Stomach (tissue), 4 donors: Measurements from ENCODE around the gene COTL1.

Experiments used
- POLR2AphosphoS5 ChIP-seq, 3 donors: sonication (generic); formaldehyde crosslinking; IDR thresholded peaks; one replicate each; pipeline ENCODE4 v1.6.1; 2016; ENCODE audit warnings: antibody characterized with exemption in 3 of 3
- TF ChIP-seq, protein P1 (sequence below), 7 experiments: fragments of 450-650 bp in 4 of 7; fragments of 200-600 bp in 3 of 7; sonication (generic) in 3 of 7; IDR thresholded peaks; one replicate each; pipeline ENCODE4 v1.5.1; 2016 to 2019; ENCODE audit warnings: antibody characterized with exemption in 7 of 7, control low read depth in 2 of 7, mild to moderate bottlenecking in 1 of 7

DNA sequence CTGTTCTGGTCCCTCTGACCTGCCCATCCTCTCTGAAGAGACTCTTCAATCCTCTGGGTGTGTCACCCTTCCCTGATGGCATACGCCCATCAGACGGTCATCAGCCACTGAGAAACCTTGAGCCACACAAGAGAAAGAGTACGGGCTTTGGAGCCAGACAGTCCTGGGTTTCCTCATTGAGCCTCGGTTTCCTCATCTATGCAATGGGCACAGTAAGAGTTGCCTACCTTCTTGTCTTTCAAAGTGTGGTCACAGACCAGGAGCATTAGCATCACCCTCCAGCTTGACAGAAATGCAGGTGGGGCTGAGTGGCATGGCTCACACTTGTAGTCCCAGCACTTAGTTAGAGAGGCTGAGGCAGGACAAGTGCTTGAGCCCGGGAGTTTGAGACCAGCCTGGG lies 87.3 kb downstream of the COTL1 start:
- TF ChIP-seq POLR2AphosphoS5 (IDR thresholded peaks at IDR 0.05) = no peak
- TF ChIP-seq, protein P1, sequence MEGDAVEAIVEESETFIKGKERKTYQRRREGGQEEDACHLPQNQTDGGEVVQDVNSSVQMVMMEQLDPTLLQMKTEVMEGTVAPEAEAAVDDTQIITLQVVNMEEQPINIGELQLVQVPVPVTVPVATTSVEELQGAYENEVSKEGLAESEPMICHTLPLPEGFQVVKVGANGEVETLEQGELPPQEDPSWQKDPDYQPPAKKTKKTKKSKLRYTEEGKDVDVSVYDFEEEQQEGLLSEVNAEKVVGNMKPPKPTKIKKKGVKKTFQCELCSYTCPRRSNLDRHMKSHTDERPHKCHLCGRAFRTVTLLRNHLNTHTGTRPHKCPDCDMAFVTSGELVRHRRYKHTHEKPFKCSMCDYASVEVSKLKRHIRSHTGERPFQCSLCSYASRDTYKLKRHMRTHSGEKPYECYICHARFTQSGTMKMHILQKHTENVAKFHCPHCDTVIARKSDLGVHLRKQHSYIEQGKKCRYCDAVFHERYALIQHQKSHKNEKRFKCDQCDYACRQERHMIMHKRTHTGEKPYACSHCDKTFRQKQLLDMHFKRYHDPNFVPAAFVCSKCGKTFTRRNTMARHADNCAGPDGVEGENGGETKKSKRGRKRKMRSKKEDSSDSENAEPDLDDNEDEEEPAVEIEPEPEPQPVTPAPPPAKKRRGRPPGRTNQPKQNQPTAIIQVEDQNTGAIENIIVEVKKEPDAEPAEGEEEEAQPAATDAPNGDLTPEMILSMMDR (IDR thresholded peaks at IDR 0.05) = no peak
